Measurements from ENCODE around the gene CA6. TPM values are rescaled to one million over a fixed set of nuclear protein-coding genes. Genes with fewer than 3 reads are reported as not detected.

The CA6 gene
- total RNA-seq, 1 experiment from 2014 or later: not detected

GRCh38 chr1:8984990-8985389, 39.3 kb downstream of the CA6 start:
- Histone ChIP-seq H3K9ac (ENCODE audit: low read length) (no peak overlapping the region), H3K36me3 (ENCODE audit: insufficient read depth, low read length) (no peaks in the 10 kb centered on the region), H2AFZ (ENCODE audit: low read length) (no peak overlapping the region)

GRCh38 chr1:8985915-8986813, 40.5 kb downstream of the CA6 start:
- Histone ChIP-seq H3K36me3 (ENCODE audit: insufficient read depth, low read length) (no peaks in the 10 kb centered on the region), H3K9me2 (replicated peaks; ENCODE audit: insufficient read depth, low read length) (no peaks in the 10 kb centered on the region), H3K79me2 (ENCODE audit: low read length) (no peaks in the 10 kb centered on the region), H3K4me1 (ENCODE audit: low read length) (no peaks in the 10 kb centered on the region), H4K20me1 (ENCODE audit: insufficient read depth, low read depth, low read length) (no peaks in the 10 kb centered on the region), H3K9ac (ENCODE audit: low read length) (no peak overlapping the region), H3K9me3 (ENCODE audit: low read length) (no peaks in the 10 kb centered on the region), H3K27me3 (ENCODE audit: low read length) (no peaks in the 10 kb centered on the region), H2AFZ (ENCODE audit: low read length) (no peak overlapping the region), H3K4me2 (ENCODE audit: low read depth, low read length, poor library complexity, severe bottlenecking) (no peak overlapping the region), H3K4me3 (ENCODE audit: low read length) (no peak overlapping the region), H3K27ac (ENCODE audit: low read length) (no peak overlapping the region)
- no peak for DNase-seq

More at GRCh38 chr1:8984990-8985389, 39.3 kb downstream of the CA6 start:
- no peak overlapping the region for H3K4me2 ChIP-seq (ENCODE audit: low read depth, low read length, poor library complexity, severe bottlenecking)
- no peaks in the 10 kb centered on the region for H3K79me2 ChIP-seq (ENCODE audit: low read length)
- H3K4me1 ChIP-seq (ENCODE audit: low read length): no peaks in the 10 kb centered on the region
- no peaks in the 10 kb centered on the region for H4K20me1 ChIP-seq (ENCODE audit: insufficient read depth, low read depth, low read length)
- H3K9me2 ChIP-seq (replicated peaks; ENCODE audit: insufficient read depth, low read length): no peaks in the 10 kb centered on the region
- H3K9me3 ChIP-seq (ENCODE audit: low read length): no peaks in the 10 kb centered on the region
- DNase-seq: no peak
- H3K27me3 ChIP-seq (ENCODE audit: low read length): no peaks in the 10 kb centered on the region
- H3K4me3 ChIP-seq (ENCODE audit: low read length): no peak overlapping the region
- H3K27ac ChIP-seq (ENCODE audit: low read length): no peak overlapping the region

- Histone ChIP-seq H3K27ac (ENCODE audit: low read length) (no peak overlapping the region), H3K4me2 (ENCODE audit: low read depth, low read length, poor library complexity, severe bottlenecking) (no peak overlapping the region), H4K20me1 (ENCODE audit: insufficient read depth, low read depth, low read length) (no peaks in the 10 kb centered on the region), H3K9ac (ENCODE audit: low read length) (no peak overlapping the region), H3K79me2 (ENCODE audit: low read length) (no peaks in the 10 kb centered on the region), H3K36me3 (ENCODE audit: insufficient read depth, low read length) (no peaks in the 10 kb centered on the region), H3K9me2 (replicated peaks; ENCODE audit: insufficient read depth, low read length) (no peaks in the 10 kb centered on the region), H3K9me3 (ENCODE audit: low read length) (no peaks in the 10 kb centered on the region), H2AFZ (ENCODE audit: low read length) (no peak overlapping the region), H3K4me3 (ENCODE audit: low read length) (no peak overlapping the region), H3K4me1 (ENCODE audit: low read length) (no peaks in the 10 kb centered on the region), H3K27me3 (ENCODE audit: low read length) (no peaks in the 10 kb centered on the region)
- no peak for DNase-seq
These were observed 41.1 kb downstream of the CA6 start for GRCh38 chr1:8986814-8987190.

DNA sequence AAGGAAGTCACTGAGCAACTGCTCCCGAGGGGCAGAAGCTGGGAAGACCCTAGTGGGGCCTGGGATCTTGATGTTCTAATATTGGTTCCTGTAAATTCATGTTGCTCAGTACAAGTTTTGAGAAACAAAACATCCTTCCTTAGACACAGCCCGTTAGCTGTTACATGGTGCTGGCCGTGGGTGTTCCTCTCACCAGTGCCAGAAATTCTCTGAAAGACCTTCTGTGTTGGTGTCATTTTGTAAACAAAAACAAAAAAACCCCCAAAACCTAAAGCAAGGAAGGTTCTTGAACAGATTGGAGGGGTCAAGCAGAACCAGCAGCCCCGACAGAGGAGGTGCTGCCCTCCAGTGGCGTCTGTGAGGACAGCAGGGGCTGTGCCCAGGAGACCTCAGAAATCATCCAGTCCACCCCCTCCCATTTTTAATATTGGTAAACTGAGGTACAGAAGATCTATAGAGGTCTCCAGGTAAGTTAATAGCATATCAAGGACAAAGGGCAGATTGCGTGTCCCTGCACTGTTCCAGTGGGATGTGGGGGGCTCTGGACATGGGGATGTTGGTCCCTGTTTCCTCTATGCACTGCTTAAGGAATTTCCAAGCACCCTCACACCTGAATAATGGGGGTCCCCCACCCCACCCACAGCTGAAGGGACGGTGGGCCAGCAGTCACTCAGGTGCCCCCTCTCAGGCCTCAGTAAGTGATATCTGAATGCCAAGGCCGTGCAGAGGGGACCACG, 42.4 kb downstream of the CA6 start:
- Histone ChIP-seq H3K4me1 (ENCODE audit: low read length) (no peaks in the 10 kb centered on the region), H3K36me3 (ENCODE audit: insufficient read depth, low read length) (no peaks in the 10 kb centered on the region), H3K27me3 (ENCODE audit: low read length) (no peaks in the 10 kb centered on the region), H3K9me3 (ENCODE audit: low read length) (no peaks in the 10 kb centered on the region), H3K9ac (ENCODE audit: low read length) (no peak overlapping the region), H3K79me2 (ENCODE audit: low read length) (no peaks in the 10 kb centered on the region), H3K4me3 (ENCODE audit: low read length) (no peak overlapping the region), H3K4me2 (ENCODE audit: low read depth, low read length, poor library complexity, severe bottlenecking) (no peak overlapping the region), H2AFZ (ENCODE audit: low read length) (no peak overlapping the region), H3K27ac (ENCODE audit: low read length) (no peak overlapping the region), H4K20me1 (ENCODE audit: insufficient read depth, low read depth, low read length) (no peaks in the 10 kb centered on the region), H3K9me2 (replicated peaks; ENCODE audit: insufficient read depth, low read length) (no peaks in the 10 kb centered on the region)
- peak; percentile 63 for DNase-seq

DNA sequence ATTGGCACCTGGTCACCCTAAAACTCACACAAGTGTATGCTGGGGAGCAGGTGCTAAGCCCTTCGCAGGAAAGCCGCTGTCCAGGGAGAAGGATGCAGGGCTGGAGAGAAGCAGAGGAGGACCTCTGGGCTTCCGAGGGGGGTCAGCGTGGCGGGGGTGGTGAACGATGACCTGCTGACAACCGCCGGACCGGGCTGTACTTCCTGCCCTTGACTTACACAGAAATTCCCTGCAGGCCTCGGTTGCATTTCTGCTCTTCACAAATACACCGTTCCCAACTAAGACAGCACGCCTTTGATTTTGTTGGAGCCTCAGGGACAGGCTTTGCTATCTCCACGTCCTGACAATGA, 42.9 kb downstream of the CA6 start:
- Histone ChIP-seq H3K27me3 (ENCODE audit: low read length) (no peaks in the 10 kb centered on the region), H3K27ac (ENCODE audit: low read length) (no peak overlapping the region), H3K9me3 (ENCODE audit: low read length) (no peaks in the 10 kb centered on the region), H4K20me1 (ENCODE audit: insufficient read depth, low read depth, low read length) (no peaks in the 10 kb centered on the region), H3K79me2 (ENCODE audit: low read length) (no peaks in the 10 kb centered on the region), H3K36me3 (ENCODE audit: insufficient read depth, low read length) (no peaks in the 10 kb centered on the region), H2AFZ (ENCODE audit: low read length) (no peak overlapping the region), H3K4me1 (ENCODE audit: low read length) (no peaks in the 10 kb centered on the region), H3K4me2 (ENCODE audit: low read depth, low read length, poor library complexity, severe bottlenecking) (no peak overlapping the region), H3K4me3 (ENCODE audit: low read length) (no peak overlapping the region), H3K9me2 (replicated peaks; ENCODE audit: insufficient read depth, low read length) (no peaks in the 10 kb centered on the region), H3K9ac (ENCODE audit: low read length) (no peak overlapping the region)
- no peak for DNase-seq

DNA sequence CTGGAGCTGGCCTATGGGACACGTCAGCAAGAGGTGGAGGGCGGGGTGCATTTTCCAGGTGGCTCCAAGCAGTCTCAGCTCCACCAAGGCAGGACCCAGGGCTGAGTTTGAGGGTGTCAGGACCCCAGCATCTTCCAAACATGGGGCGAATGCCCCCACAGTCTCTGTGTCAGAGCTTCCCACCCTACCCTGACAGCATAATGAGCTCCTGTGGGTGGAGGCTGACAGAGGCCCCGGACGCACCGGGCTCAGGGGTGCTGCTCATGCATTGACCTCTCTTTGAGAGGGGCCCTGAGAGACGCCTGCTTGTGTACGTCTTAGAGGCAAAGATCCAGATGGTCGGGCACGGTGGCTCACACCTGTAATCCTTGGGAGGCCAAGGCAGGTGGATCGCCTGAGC, 43.4 kb downstream of the CA6 start:
- Histone ChIP-seq H4K20me1 (ENCODE audit: insufficient read depth, low read depth, low read length) (no peaks in the 10 kb centered on the region), H3K27ac (ENCODE audit: low read length) (no peak overlapping the region), H3K9me2 (replicated peaks; ENCODE audit: insufficient read depth, low read length) (no peaks in the 10 kb centered on the region), H3K9ac (ENCODE audit: low read length) (no peak overlapping the region), H3K79me2 (ENCODE audit: low read length) (no peaks in the 10 kb centered on the region), H3K4me2 (ENCODE audit: low read depth, low read length, poor library complexity, severe bottlenecking) (no peak overlapping the region), H2AFZ (ENCODE audit: low read length) (no peak overlapping the region), H3K4me1 (ENCODE audit: low read length) (no peaks in the 10 kb centered on the region), H3K36me3 (ENCODE audit: insufficient read depth, low read length) (no peaks in the 10 kb centered on the region), H3K27me3 (ENCODE audit: low read length) (no peaks in the 10 kb centered on the region), H3K4me3 (ENCODE audit: low read length) (no peak overlapping the region), H3K9me3 (ENCODE audit: low read length) (no peaks in the 10 kb centered on the region)
- DNase-seq: no peak

GRCh38 chr1:8989821-8990220, 44.2 kb downstream of the CA6 start:
- H3K27me3 ChIP-seq (ENCODE audit: low read length): no peaks in the 10 kb centered on the region
- H3K9me2 ChIP-seq (replicated peaks; ENCODE audit: insufficient read depth, low read length): no peaks in the 10 kb centered on the region
- H3K36me3 ChIP-seq (ENCODE audit: insufficient read depth, low read length): no peaks in the 10 kb centered on the region
- no peaks in the 10 kb centered on the region for H4K20me1 ChIP-seq (ENCODE audit: insufficient read depth, low read depth, low read length)
- no peaks in the 10 kb centered on the region for H3K4me1 ChIP-seq (ENCODE audit: low read length)
- H3K79me2 ChIP-seq (ENCODE audit: low read length): no peaks in the 10 kb centered on the region
- no peak overlapping the region for H3K4me2 ChIP-seq (ENCODE audit: low read depth, low read length, poor library complexity, severe bottlenecking)
- H3K9me3 ChIP-seq (ENCODE audit: low read length): no peaks in the 10 kb centered on the region
- DNase-seq: no peak
- no peak overlapping the region for H3K27ac ChIP-seq (ENCODE audit: low read length)
- no peak overlapping the region for H2AFZ ChIP-seq (ENCODE audit: low read length)
- H3K4me3 ChIP-seq (ENCODE audit: low read length): no peak overlapping the region
- no peak overlapping the region for H3K9ac ChIP-seq (ENCODE audit: low read length)

- Histone ChIP-seq H3K9ac (ENCODE audit: low read length) (no peak overlapping the region), H3K27me3 (ENCODE audit: low read length) (no peaks in the 10 kb centered on the region), H3K4me1 (ENCODE audit: low read length) (no peaks in the 10 kb centered on the region), H3K9me2 (replicated peaks; ENCODE audit: insufficient read depth, low read length) (no peaks in the 10 kb centered on the region), H3K4me3 (ENCODE audit: low read length) (no peak overlapping the region), H3K79me2 (ENCODE audit: low read length) (no peaks in the 10 kb centered on the region), H2AFZ (ENCODE audit: low read length) (no peak overlapping the region), H3K9me3 (ENCODE audit: low read length) (no peaks in the 10 kb centered on the region), H3K36me3 (ENCODE audit: insufficient read depth, low read length) (no peaks in the 10 kb centered on the region), H3K4me2 (ENCODE audit: low read depth, low read length, poor library complexity, severe bottlenecking) (no peak overlapping the region), H3K27ac (ENCODE audit: low read length) (no peak overlapping the region), H4K20me1 (ENCODE audit: insufficient read depth, low read depth, low read length) (no peaks in the 10 kb centered on the region)
- peak; percentile 19 for DNase-seq
These were observed 47.4 kb downstream of the CA6 start for GRCh38 chr1:8992936-8993687.
